HG02678 (cell line): ENCODE data around the gene BEX1.
"Not testable (repeated sequence)": the region's sequence is repeated elsewhere in the genome, so short reads cannot be mapped to it uniquely, and the experiment has no call there.

ENCODE experiments used
- ATAC-seq: cut with Tn5 transposase; IDR thresholded peaks from one replicate; pipeline ENCODE4 v1.9.1; 2021; ENCODE audit warnings: mild to moderate bottlenecking, moderate library complexity; ENCODE audit not compliant: unreplicated experiment

The BEX1 gene

DNA sequence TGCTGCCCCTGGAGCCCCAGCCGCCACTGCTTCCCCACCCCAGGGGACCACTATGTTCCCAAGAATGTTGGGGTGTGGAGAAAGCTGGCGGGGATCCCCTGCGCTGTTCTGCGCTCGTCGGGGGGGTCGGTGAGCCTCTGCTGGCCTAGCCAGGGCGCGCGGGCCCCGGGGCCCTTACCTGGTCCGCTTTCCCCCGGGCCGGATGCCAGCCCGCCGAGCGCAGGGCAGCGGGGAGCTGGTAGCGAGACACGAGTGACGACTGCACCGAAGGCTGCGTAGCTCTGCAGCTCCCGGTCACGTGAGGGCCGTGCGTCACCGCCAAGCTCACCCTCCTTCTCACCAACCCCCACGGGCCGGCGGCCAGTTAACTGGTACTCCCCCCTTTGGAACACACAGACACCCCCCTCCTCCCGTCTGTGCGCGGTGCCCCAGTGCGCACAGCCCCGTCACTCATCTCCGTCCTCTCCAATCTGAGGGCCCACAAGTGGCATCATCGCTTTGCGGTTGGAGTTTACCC is at the start of gene BEX1:
BEX1 (minus strand) TSS at position 254 of the 517 bp plus-strand sequence. CDS start 897 bp downstream, outside the sequence.
- ATAC-seq, result no peak

DNA sequence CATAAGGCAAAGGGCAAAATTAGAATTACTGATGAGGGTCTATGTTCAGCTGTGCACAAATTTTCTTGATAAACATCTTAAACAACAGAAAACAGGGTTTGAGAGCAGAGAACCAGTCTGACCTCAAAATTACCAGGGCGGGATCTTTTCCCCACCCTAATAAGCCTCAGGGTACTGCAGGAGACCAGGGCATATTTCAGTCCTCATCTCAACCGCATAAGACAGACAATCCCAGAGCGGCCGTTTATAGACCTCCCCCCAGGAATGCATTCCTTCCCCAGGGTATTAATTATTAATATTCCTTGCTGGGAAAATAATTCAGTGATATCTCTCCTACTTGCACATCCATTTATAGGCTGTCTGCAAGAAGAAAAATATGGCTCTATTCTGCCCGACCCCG is 45.5 kb upstream of the BEX1 start:
- not testable (repeated sequence) for ATAC-seq

DNA sequence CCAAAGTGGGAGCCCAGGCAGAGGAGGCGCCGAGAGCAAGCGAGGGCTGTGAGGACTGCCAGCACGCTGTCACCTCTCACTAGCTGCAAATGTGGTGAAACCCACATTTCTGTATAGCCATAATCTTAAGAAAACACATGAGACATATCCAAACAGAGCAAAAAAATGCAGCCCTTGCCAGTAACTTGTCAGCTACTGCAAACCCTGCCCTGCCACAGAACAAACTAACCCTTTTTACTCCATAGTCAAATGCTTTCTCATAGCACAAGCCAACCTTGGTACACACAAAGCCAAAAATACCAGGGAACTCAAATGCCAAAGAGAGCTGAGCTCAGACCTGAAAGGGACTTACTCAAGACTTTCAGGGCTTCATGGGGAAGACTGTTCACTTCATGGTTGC is 43.9 kb upstream of the BEX1 start:
- ATAC-seq, result no peak

GRCh38 chrX:103107227-103107737 is 43.3 kb upstream of the BEX1 start:
- ATAC-seq, result not testable (repeated sequence)

GRCh38 chrX:103104370-103104769 is 40.4 kb upstream of the BEX1 start:
- not testable (repeated sequence) for ATAC-seq

GRCh38 chrX:103103866-103104265 is 39.9 kb upstream of the BEX1 start:
- not testable (repeated sequence) for ATAC-seq

GRCh38 chrX:103101299-103102042 is 37.5 kb upstream of the BEX1 start:
- ATAC-seq, result no peak

- no peak for ATAC-seq
Observed at GRCh38 chrX:103100484-103100883, 36.5 kb upstream of the BEX1 start.

GRCh38 chrX:103099691-103100090 is 35.7 kb upstream of the BEX1 start:
- ATAC-seq, result no peak

GRCh38 chrX:103098488-103098887 is 34.5 kb upstream of the BEX1 start:
- ATAC-seq, result no peak

- no peak for ATAC-seq
Observed at GRCh38 chrX:103092942-103093341, 29.0 kb upstream of the BEX1 start, which contains the start of gene NXF3. TSS of gene NXF3 (minus strand) at chrX:103093143. CDS start at chrX:103093023, 120 bp downstream.

DNA sequence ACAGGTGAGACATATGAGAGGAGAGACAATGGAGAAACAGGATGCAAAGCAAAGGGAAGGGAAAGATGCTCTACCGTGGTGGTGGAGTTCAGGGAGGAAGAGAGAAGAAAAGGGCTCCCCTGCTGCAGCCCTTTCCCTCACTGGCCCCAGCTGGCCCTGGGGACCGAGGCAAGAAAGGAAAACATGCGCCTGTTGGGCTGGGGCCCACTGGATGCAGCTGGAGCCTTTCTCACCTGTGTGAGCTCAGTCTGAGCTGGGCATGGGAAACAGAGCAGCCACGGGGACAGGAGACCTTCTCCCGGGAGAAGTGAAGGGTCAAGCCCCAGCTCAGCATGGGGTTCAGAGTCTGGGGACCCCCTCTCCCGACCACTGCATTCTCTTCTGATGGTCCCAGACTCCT is 17.1 kb upstream of the BEX1 start:
- ATAC-seq, result no peak

GRCh38 chrX:103073467-103073866 is 9.5 kb upstream of the BEX1 start:
- no peak for ATAC-seq

GRCh38 chrX:103066606-103067005 is 2.6 kb upstream of the BEX1 start:
- no peak for ATAC-seq

DNA sequence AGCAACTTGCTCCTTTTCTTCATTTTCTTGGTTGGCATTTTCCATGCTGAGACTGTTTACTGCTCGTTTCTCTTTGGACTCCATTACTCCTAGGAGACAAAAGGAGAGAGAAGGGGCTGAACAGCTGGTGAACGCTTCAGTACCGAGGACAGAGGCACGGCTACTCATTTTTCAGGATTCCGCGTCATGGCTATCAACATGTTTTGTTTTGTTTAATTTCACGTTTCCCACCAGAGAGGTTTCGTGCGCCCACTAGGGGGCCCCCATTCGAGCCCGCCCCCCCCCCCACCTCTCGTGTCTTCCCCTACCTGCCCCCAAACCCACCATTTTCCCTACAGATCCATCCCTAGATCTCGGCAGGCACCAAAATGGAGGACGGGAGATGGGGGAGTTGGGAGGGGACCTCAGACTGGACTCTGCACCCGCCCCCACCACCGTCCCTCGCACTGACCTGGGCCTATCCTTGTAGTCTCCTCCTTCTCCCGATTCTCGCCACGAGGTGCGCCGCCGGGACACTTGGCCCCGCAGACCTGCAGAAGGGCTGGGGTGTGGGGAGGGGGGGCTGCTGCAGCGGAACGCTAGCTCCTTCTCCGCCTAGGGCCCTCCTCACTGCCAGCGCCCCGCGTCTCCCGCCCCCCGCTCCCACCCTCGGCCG is 653 bp downstream of the BEX1 start:
- no peak for ATAC-seq

- no peak for ATAC-seq
Observed at GRCh38 chrX:103061486-103061885, 2.5 kb downstream of the BEX1 start.

DNA sequence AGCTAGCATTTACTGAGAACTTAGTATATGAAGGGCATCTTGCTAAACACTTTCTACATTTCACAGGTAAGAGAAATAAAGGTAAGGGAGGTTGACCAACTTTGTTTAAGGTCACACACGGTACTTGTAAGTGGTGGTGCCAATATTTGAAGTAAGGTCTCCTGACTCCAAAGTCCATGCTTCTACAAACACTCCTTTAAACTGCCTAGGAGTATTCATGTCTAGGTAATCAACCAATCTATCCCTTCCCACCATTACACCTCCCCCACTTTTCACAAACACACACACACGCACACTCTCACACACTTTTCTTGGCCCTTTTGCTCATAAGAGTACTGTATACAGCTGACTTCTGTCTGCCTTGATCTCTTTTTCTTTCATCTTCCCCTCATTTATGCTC is 7.1 kb downstream of the BEX1 start:
- ATAC-seq, result no peak

- no peak for ATAC-seq
Observed at GRCh38 chrX:103052625-103053024, 11.3 kb downstream of the BEX1 start.

- ATAC-seq, result no peak
Observed at GRCh38 chrX:103051260-103051789, 12.6 kb downstream of the BEX1 start.

GRCh38 chrX:103033371-103033770 is 30.6 kb downstream of the BEX1 start:
- ATAC-seq, result not testable (repeated sequence)

GRCh38 chrX:103017542-103017941 is 46.4 kb downstream of the BEX1 start:
- no peak for ATAC-seq

- no peak for ATAC-seq
Observed at GRCh38 chrX:103012945-103013344, 51.0 kb downstream of the BEX1 start.
